HG03064 (cell line): ENCODE measurements around the gene CXCL13.
"Not testable (repeated sequence)": the region's sequence is repeated elsewhere in the genome, so short reads cannot be mapped to it uniquely, and the experiment has no call there.

ENCODE experiments used
- ATAC-seq: cut with Tn5 transposase; IDR thresholded peaks from one replicate; pipeline ENCODE4 v1.9.1; 2021; ENCODE audit warnings: low read depth; ENCODE audit not compliant: unreplicated experiment

Gene CXCL13

GRCh38 chr4:77600521-77601451 lies 4.8 kb upstream of the CXCL13 start:
- no peak for ATAC-seq

DNA sequence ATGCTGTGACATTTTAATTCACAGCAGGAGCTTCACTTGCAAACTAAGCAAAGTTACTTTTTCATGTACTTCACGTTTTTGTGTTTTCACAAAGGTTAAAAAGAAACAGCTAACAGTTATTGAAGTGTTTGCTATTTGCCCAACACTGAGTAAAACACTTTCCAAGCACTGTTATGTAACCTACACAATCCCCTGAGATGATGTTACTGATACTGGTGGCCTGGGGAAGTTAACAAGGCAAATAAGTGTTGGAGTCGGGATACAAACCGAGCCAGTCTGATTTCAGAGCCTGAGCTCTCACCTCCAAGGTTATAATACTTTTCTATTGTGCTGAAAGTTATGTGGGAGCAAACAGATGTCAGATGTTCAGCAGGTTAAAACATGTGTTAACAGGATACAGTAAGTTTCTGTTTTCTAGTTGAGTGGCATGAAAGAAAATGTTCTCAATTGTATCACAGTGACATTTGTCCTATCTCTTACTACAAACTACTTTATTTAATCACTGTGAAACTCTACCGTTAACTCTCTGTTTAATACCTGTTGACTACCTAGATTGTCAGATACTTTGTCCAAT lies 3.9 kb upstream of the CXCL13 start:
- ATAC-seq, result no peak

DNA sequence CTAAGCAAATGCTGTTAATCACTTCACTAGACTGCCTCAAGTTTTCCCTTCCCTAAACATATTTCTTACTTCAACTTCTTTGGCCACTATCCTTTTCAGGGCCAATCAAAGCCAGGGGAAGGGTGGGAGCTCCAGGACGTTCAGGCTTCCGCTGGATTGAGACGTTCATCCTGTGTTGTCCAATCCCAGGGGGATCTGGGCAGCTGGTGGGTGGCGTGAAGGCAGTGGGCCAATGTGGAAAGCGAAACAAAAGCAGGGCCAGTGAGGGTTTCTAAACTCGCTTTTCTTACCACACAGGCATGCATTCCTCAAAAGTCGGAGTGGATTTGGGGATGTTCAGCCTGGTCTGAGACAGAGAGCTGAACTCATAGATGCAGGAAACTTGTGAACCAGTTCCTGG lies 7.6 kb downstream of the CXCL13 start:
- ATAC-seq, result no peak

- no peak for ATAC-seq
These were observed 9.5 kb downstream of the CXCL13 start for GRCh38 chr4:77615153-77615552.

DNA sequence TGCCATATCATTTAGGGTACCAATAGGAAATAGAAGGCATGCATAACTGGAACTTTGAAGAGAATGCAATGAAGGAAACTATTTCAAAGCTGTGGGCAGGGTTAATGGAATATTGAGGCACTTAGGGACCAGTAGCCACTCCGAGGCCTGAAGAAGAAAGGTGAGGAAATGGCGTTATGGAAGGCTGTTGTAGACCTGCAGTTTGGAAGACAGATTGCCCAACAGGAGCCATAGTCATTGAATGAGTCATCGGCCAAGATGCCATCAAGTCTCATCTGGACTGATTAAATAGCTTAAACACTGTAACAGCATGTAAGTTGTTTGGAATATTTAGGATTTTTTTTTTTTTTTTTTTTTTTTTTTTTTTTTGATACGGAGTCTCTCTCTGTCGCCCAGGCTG lies 11.6 kb downstream of the CXCL13 start:
- ATAC-seq, result no peak

DNA sequence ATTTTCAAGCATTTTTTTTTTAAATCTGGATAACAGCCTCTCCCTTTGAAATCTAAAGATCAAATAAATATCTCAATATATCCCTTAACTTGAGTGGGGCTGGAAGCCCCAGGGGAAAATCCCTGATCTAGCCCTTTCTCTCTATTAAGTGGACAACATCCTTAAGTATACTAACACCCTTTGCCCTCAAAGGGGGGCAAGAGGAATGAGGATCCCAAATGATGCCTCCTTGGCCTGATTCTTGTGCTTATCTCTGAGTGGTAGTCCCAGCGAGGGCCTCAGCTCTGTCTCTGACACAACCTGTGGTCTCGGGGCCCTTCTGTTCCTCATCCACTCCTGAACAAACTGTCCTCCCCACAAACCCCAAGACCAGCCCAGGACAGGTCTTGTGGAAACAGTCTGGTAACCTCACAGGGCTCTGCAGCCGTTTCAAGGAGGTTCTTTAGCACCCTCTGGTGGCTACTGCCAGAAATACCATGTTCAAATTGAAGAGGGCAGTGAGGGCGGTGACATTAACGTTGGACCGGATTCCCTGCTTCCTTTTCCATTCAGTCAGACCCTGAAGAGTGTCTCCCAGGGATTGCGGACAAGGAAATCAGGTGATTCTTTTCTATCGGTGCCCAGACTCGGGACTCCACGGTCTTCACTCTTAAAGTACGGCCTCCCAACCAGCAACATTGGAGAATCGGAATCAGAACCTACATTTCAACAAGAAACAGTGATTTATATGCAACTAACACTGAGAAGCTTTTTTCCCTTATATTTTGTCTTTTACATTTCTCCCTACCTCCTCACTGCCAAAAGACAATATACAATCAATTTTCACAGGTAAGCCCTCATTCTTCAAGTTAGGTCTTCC lies 13.0 kb downstream of the CXCL13 start:
- ATAC-seq, result peak; percentile 92

- no peak for ATAC-seq
These were observed 13.8 kb downstream of the CXCL13 start for GRCh38 chr4:77619408-77619807.

GRCh38 chr4:77621254-77621653 lies 15.6 kb downstream of the CXCL13 start:
- ATAC-seq, result no peak

GRCh38 chr4:77623091-77623490 lies 17.5 kb downstream of the CXCL13 start:
- ATAC-seq, result no peak

- ATAC-seq, result no peak
These were observed 18.6 kb downstream of the CXCL13 start for GRCh38 chr4:77624213-77624612.

DNA sequence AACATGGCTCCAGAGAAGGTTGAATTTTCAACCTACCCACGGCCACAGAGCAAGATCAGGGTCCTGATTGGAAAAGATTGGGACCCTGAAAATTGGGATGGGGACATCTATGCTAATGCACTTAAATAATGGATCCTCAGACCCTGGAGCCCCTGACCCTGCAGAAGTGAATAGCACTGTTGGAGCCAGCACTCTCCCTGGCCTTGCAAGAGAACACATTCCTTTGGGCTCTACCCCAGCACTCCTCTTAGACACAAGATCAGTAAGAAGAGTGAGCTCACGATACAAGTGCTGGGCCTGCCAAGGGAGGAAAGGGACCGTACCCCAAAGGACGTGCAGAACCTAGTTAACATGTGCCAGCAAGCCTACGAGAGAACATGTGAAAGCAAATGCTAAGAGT lies 19.9 kb downstream of the CXCL13 start:
- ATAC-seq, result no peak

GRCh38 chr4:77629885-77630284 lies 24.3 kb downstream of the CXCL13 start:
- ATAC-seq, result peak; percentile 74

DNA sequence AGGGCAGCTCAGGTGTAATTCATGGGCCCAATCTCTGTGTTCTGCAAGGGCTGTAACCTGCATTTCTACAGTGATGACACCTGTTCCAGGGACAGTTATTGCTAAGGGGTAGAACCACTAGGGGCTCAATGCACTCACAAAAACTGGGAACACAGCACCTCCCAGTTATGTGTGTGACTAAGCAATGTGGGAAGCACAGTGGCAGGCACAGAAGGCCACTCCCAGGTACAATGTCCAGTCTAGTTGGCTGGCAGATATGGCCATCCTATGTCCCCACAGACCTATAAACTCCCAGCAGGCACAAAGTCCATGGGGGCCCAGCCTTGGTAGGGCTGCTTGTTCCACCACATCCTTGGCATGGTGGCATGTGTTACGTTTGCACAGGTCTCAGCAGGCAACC lies 25.7 kb downstream of the CXCL13 start:
- no peak for ATAC-seq

GRCh38 chr4:77634132-77634785 lies 28.6 kb downstream of the CXCL13 start:
- ATAC-seq, result no peak

DNA sequence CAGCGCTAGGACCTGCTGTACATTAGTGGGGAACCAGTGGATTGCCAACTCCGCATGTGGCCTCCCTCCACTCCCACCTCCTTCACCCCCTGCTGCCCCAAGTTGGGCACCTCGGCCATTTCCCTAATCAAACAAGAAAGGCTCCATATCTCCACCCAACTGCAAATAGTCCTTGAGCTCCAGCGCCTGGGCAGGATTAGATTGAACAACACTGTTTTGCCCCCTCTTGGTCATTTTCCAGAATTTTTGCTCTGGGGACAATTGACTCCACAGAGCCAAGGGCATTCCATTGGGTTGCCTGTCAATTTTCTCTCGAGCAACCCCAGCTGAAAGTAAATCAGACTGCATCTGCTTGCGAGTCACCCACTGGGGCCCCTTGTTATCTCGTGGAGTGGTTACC lies 29.6 kb downstream of the CXCL13 start:
- no peak for ATAC-seq

DNA sequence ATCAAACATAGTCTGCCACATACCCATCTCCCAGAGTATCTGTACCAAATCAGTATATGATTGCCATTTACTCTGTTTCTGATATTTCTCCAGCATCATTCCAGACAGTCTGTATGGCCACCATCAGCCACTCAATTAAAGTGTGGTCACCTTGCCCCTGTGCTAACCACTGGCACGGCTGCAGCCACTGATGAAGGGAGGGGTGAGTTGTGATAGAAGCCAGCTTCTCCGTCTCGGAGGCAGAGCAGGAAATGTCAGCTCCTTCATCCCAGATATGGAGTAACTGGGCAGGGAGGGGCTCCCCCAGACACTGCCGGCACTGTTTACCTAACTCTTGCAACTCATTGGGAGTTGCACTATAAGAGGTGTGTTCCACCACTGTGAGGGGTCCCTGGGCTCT lies 30.3 kb downstream of the CXCL13 start:
- no peak for ATAC-seq

DNA sequence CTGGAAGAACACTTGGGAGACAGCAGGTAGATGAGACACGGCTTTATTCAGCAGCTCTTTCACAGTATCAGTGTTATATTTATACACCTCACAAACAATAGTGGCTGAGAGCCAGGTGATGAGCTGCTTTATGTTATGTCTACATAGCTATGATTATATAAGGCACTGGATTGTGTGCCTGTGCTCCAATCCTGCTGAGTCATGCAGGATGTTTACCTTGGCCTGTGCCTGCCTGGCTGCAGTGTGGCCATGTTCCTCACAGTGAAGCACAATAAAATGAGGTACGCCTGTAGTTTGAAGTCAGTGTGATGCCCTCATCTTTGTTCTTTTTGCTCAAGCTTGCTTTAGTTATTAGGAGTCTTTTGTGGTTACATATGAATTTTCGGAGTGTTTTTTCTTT lies 31.3 kb downstream of the CXCL13 start:
- no peak for ATAC-seq

DNA sequence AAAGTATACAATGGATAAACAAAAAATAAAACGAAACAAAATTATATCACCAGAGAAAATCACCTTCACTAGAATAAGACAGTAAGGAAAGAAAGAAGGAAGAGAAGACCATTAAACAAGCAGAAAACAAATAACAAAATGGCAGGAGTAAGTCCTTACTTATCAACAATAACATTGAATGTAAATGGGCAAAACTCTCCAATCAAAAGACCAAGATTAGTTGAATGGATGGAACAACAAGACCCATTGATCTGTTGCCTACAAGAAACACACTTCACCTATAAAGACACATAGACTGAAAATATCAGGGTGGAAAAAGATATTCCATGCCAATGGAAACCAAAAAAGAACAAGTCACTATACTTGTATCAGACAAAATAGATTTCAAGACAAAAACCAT lies 38.4 kb downstream of the CXCL13 start:
- ATAC-seq, result not testable (repeated sequence)

DNA sequence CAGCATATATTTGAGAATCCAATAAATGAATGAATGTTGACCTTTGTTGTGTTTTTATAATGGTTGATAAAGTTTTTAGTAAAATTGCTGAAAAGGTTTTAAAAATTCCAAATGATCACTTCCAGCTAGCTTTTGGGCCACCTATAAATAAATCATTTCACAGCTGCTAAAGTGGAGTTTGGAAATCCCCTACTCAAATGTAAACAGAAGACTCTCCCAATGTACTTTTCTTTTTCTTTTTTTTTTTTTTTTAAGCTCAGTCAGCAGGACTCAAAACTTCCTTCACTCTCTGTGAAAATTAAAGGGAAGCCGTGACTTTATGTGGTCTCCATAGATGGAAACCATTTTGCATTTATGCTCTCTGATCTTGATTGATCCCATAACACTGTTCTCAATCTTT lies 45.2 kb downstream of the CXCL13 start:
- ATAC-seq, result no peak

DNA sequence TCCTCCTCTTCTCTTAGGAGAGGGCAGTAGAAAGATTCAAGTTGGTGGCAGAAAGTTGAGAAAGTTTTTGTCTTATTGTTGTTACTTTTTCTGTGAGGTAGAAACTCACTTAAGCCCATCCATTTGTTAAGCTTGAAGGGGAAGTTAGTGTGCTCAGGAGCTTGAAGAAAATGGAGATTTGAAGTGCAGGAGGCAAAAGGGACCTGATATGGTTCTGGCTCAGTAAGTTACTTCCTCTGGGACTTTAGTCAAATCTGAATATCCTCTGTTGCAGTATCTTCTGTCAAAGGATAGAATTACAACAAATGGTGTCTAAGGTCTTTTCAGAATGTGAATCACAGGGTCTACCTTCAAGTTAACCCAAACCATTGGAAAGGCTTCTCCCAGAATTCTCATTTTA lies 46.2 kb downstream of the CXCL13 start:
- no peak for ATAC-seq
